A673 (cell line): Measurements from ENCODE around the gene MYRIP.

Experiments used
- EZH2 ChIP-seq: fragments of 200-600 bp; sonication (generic); IDR thresholded peaks from 2 replicates; pipeline ENCODE4 v1.6.1; 2017; ENCODE audit warnings: borderline replicate concordance, low read depth, mild to moderate bottlenecking, mixed read lengths, antibody characterized with exemption, low read length; ENCODE audit not compliant: poor library complexity, severe bottlenecking
- TF ChIP-seq, protein P1 (sequence below): fragments of 300-800, 200-600 bp; sonication (generic); conservative IDR thresholded peaks from 2 replicates; pipeline ENCODE4 v1.5.1; 2017; ENCODE audit warnings: low read depth, mild to moderate bottlenecking, antibody characterized with exemption, low read length, moderate library complexity, mixed read lengths

DNA sequence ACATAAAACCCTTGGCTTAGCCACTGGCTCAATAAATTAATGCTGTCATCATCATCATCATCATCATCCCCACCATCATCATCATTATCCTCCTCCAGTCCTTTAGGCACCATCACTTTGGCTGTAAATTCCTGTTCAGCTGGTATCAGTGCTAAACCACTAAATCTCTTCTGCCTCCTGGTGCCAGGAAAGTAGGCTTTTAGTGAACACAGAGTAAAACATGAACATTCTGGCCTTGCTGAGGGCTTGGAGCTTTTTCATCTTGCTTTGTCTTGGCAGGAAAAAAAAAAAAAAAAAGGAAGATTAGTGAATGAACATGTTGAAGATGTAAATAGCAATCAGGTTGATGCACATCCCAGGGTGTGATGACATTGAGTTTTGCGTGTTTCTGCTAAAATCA, 432.8 kb downstream of the MYRIP start:
- TF ChIP-seq, protein P1, sequence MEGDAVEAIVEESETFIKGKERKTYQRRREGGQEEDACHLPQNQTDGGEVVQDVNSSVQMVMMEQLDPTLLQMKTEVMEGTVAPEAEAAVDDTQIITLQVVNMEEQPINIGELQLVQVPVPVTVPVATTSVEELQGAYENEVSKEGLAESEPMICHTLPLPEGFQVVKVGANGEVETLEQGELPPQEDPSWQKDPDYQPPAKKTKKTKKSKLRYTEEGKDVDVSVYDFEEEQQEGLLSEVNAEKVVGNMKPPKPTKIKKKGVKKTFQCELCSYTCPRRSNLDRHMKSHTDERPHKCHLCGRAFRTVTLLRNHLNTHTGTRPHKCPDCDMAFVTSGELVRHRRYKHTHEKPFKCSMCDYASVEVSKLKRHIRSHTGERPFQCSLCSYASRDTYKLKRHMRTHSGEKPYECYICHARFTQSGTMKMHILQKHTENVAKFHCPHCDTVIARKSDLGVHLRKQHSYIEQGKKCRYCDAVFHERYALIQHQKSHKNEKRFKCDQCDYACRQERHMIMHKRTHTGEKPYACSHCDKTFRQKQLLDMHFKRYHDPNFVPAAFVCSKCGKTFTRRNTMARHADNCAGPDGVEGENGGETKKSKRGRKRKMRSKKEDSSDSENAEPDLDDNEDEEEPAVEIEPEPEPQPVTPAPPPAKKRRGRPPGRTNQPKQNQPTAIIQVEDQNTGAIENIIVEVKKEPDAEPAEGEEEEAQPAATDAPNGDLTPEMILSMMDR = no peak
- no peak for TF ChIP-seq EZH2
